H1 (cell line): ENCODE measurements around the gene TRABD2B. TPM values are rescaled to one million over a fixed set of nuclear protein-coding genes. Genes with fewer than 3 reads are reported as not detected.

Experiments used
- CREB1 ChIP-seq: IDR thresholded peaks from 2 replicates; pipeline ENCODE4 v1.6.1; 2012; ENCODE audit warnings: inconsistent platforms
- GABPA ChIP-seq: IDR thresholded peaks from 2 replicates; pipeline ENCODE4 v1.6.1; 2011; ENCODE audit warnings: mild to moderate bottlenecking, low read length, moderate library complexity, borderline replicate concordance; ENCODE audit not compliant: insufficient read depth
- HDAC2 ChIP-seq, 2 experiments: fragments of 300-600 bp in 1 of 2; sonication (generic) in 1 of 2; IDR thresholded peaks; 2 replicates each; pipeline ENCODE4 v1.6.1; 2011 to 2012; ENCODE audit warnings: low read depth in 2 of 2, low read length in 2 of 2, mild to moderate bottlenecking in 2 of 2, moderate library complexity in 2 of 2, borderline replicate concordance in 1 of 2, inconsistent platforms in 1 of 2
- JUND ChIP-seq: IDR thresholded peaks from 2 replicates; pipeline ENCODE4 v1.6.1; 2011; ENCODE audit warnings: mild to moderate bottlenecking, improper control_type of control experiment, low read length
- TAF7 ChIP-seq: optimal IDR thresholded peaks from 2 replicates; pipeline ENCODE3; 2011; ENCODE audit warnings: low read depth, mild to moderate bottlenecking, inconsistent platforms, low read length, moderate library complexity, borderline replicate concordance
- polyA plus RNA-seq, 7 experiments: library from polyadenylated mRNA; depleted of rRNA in 3 of 7; stranded (reverse) in 5 of 7; unstranded in 2 of 7; fragments of >200 nt in 5 of 7; fragments of 200-250 nt in 2 of 7; gene quantifications; 1 replicate in 5 of 7; 2 replicates in 1 of 7; 4 replicates in 1 of 7; pipeline versions ENCODE4 v1.2.1 to v1.2.3, GENCODE V29; 2011 to 2013; ENCODE audit warnings: missing spikeins in 2 of 7, mixed read lengths in 2 of 7
- total RNA-seq: library from RNA; stranded (reverse); fragmentation: NEBNext Ultra II Directional; extraction: Animal tissue kit (Norgen Biotek cat#: 25700); gene quantifications from 2 replicates; pipeline ENCODE4 v1.2.1, GENCODE V29; 2021

TRABD2B gene
- total and polyA plus RNA-seq, 2 of the 8 experiments (the other 6 are each of a cell fraction or from before 2014, with no cell fraction given), result 0.95 to 3.4 TPM

- TF ChIP-seq CREB1 (no peak), TAF7 (no peak), HDAC2 (IDR thresholded peaks at IDR 0.05; ENCODE audit: borderline replicate concordance in 1 of 2, low read depth in 2 of 2, low read length in 2 of 2) (no peak), GABPA (no peak), JUND (no peak)
These were observed 27.9 kb upstream of the TRABD2B start (continued) for GRCh38 chr1:48025076-48025475.
